Activated T-helper 17 cell treated with anti-CD3 and anti-CD28 coated beads, Interleukin-2, amount 50 U/mL, for 72 hours (primary cell): Measurements from ENCODE around the gene GPR153. TPM values are rescaled to one million over a fixed set of nuclear protein-coding genes. Genes with fewer than 3 reads are reported as not detected.

Experiments used
- ATAC-seq: fragments of 150-1000 bp; cut with Tn5 transposase; replicated peaks from 2 replicates; pipeline ENCODE4 v1.10.0; 2021; ENCODE audit warnings: mild to moderate bottlenecking, moderate library complexity
- H3K27ac Mint-ChIP-seq: one replicate; pipeline ENCODE4 v1.8.0; 2022; ENCODE audit warnings: mixed read lengths
- H3K27me3 Mint-ChIP-seq: one replicate; pipeline ENCODE4 v1.8.0; 2022; ENCODE audit warnings: mixed read lengths
- H3K36me3 Mint-ChIP-seq: one replicate; pipeline ENCODE4 v1.8.0; 2022; ENCODE audit warnings: low read depth, mild to moderate bottlenecking, mixed read lengths
- H3K4me1 Mint-ChIP-seq: one replicate; pipeline ENCODE4 v1.8.0; 2022; ENCODE audit warnings: mixed read lengths
- H3K4me3 Mint-ChIP-seq: one replicate; pipeline ENCODE4 v1.8.0; 2022; ENCODE audit warnings: mild to moderate bottlenecking, mixed read lengths
- H3K9me3 Mint-ChIP-seq: one replicate; pipeline ENCODE4 v1.8.0; 2022; ENCODE audit warnings: mixed read lengths
- total RNA-seq, 2 donors: library from RNA; stranded (reverse); gene quantifications; one replicate each; pipeline ENCODE4 v1.2.3, GENCODE V29; 2022

GPR153 gene
- total RNA-seq, 2 donors from 2014 or later, result 0.39 to 0.40 TPM

GRCh38 chr1:6243053-6243834 lies 17.7 kb downstream of the GPR153 start:
- ATAC-seq, result no peak
- peaks cover 6% of the 10 kb centered on the region for H3K36me3 Mint-ChIP-seq
- H3K4me3 Mint-ChIP-seq, result no peak overlapping the region
- H3K27me3 Mint-ChIP-seq, result peaks cover 31% of the 10 kb centered on the region
- H3K4me1 Mint-ChIP-seq, result peaks cover 9% of the 10 kb centered on the region
- H3K9me3 Mint-ChIP-seq, result no peaks in the 10 kb centered on the region
- H3K27ac Mint-ChIP-seq, result no peak overlapping the region

- Mint-ChIP-seq H3K4me3 (peak overlapping the region; percentile 25), H3K9me3 (no peaks in the 10 kb centered on the region), H3K27me3 (peaks cover 27% of the 10 kb centered on the region), H3K27ac (no peak overlapping the region), H3K36me3 (peaks cover 6% of the 10 kb centered on the region), H3K4me1 (peaks cover 9% of the 10 kb centered on the region)
- ATAC-seq, result no peak
These were observed 18.8 kb downstream of the GPR153 start for GRCh38 chr1:6241887-6242740.

- no peaks in the 10 kb centered on the region for H3K36me3 Mint-ChIP-seq
- ATAC-seq, result no peak
- H3K4me3 Mint-ChIP-seq, result peak overlapping the region; percentile 25
- no peaks in the 10 kb centered on the region for H3K9me3 Mint-ChIP-seq
- H3K27me3 Mint-ChIP-seq, result peaks cover 21% of the 10 kb centered on the region
- peaks cover 4% of the 10 kb centered on the region for H3K4me1 Mint-ChIP-seq
- H3K27ac Mint-ChIP-seq, result no peak overlapping the region
These were observed 19.6 kb downstream of the GPR153 start for GRCh38 chr1:6241107-6241886.

- Mint-ChIP-seq H3K27me3 (peaks cover 21% of the 10 kb centered on the region), H3K27ac (no peak overlapping the region), H3K4me1 (peaks cover 4% of the 10 kb centered on the region), H3K36me3 (no peaks in the 10 kb centered on the region), H3K9me3 (no peaks in the 10 kb centered on the region), H3K4me3 (no peak overlapping the region)
- ATAC-seq, result no peak
These were observed 20.7 kb downstream of the GPR153 start for GRCh38 chr1:6239950-6240768.

GRCh38 chr1:6239213-6239752 lies 21.6 kb downstream of the GPR153 start:
- Mint-ChIP-seq H3K27ac (no peak overlapping the region), H3K36me3 (peaks cover 8% of the 10 kb centered on the region), H3K9me3 (no peaks in the 10 kb centered on the region), H3K4me1 (peaks cover 5% of the 10 kb centered on the region), H3K4me3 (no peak overlapping the region), H3K27me3 (peaks cover 21% of the 10 kb centered on the region)
- no peak for ATAC-seq

- Mint-ChIP-seq H3K27me3 (peaks cover 19% of the 10 kb centered on the region), H3K27ac (no peak overlapping the region), H3K9me3 (no peaks in the 10 kb centered on the region), H3K4me1 (peaks cover 9% of the 10 kb centered on the region), H3K36me3 (peaks cover 30% of the 10 kb centered on the region), H3K4me3 (peak overlapping the region; percentile 64)
- no peak for ATAC-seq
These were observed 23.8 kb downstream of the GPR153 start for GRCh38 chr1:6237093-6237492.

GRCh38 chr1:6235296-6235677 lies 25.6 kb downstream of the GPR153 start:
- peak overlapping the region; percentile 73 for H3K27ac Mint-ChIP-seq
- H3K27me3 Mint-ChIP-seq, result peaks cover 11% of the 10 kb centered on the region
- peaks cover 48% of the 10 kb centered on the region for H3K36me3 Mint-ChIP-seq
- H3K9me3 Mint-ChIP-seq, result no peaks in the 10 kb centered on the region
- ATAC-seq, result peak; percentile 9
- peaks cover 5% of the 10 kb centered on the region for H3K4me1 Mint-ChIP-seq
- peak overlapping the region; percentile 86 for H3K4me3 Mint-ChIP-seq

GRCh38 chr1:6234502-6235295 lies 26.2 kb downstream of the GPR153 start:
- Mint-ChIP-seq H3K9me3 (no peaks in the 10 kb centered on the region), H3K27ac (peak overlapping the region; percentile 73), H3K36me3 (peaks cover 54% of the 10 kb centered on the region), H3K27me3 (peaks cover 7% of the 10 kb centered on the region), H3K4me3 (peak overlapping the region; percentile 86), H3K4me1 (peaks cover 5% of the 10 kb centered on the region)
- no peak for ATAC-seq

- H3K27me3 Mint-ChIP-seq, result no peaks in the 10 kb centered on the region
- no peak overlapping the region for H3K4me3 Mint-ChIP-seq
These were observed 27.5 kb downstream of the GPR153 start for GRCh38 chr1:6233376-6233775.

GRCh38 chr1:6225651-6226050 lies 35.2 kb downstream of the GPR153 start:
- Mint-ChIP-seq H3K27me3 (no peaks in the 10 kb centered on the region), H3K4me3 (no peak overlapping the region), H3K4me1 (no peaks in the 10 kb centered on the region), H3K9me3 (no peaks in the 10 kb centered on the region), H3K36me3 (peaks cover 93% of the 10 kb centered on the region), H3K27ac (no peak overlapping the region)
- ATAC-seq, result no peak

More at GRCh38 chr1:6233376-6233775, 27.5 kb downstream of the GPR153 start:
- no peak overlapping the region for H3K27ac Mint-ChIP-seq
- no peak for ATAC-seq
- no peaks in the 10 kb centered on the region for H3K9me3 Mint-ChIP-seq
- H3K36me3 Mint-ChIP-seq, result peaks cover 66% of the 10 kb centered on the region
- H3K4me1 Mint-ChIP-seq, result peaks cover 5% of the 10 kb centered on the region

GRCh38 chr1:6224718-6225117 lies 36.2 kb downstream of the GPR153 start:
- H3K9me3 Mint-ChIP-seq, result no peaks in the 10 kb centered on the region
- H3K27me3 Mint-ChIP-seq, result no peaks in the 10 kb centered on the region
- peaks cover 87% of the 10 kb centered on the region for H3K36me3 Mint-ChIP-seq
- H3K27ac Mint-ChIP-seq, result no peak overlapping the region
- no peak for ATAC-seq
- H3K4me1 Mint-ChIP-seq, result no peaks in the 10 kb centered on the region
- no peak overlapping the region for H3K4me3 Mint-ChIP-seq

- Mint-ChIP-seq H3K27ac (no peak overlapping the region), H3K4me1 (no peaks in the 10 kb centered on the region)
These were observed 37.3 kb downstream of the GPR153 start for GRCh38 chr1:6223617-6224016.

GRCh38 chr1:6222636-6223035 lies 38.3 kb downstream of the GPR153 start:
- no peak for ATAC-seq
- no peaks in the 10 kb centered on the region for H3K4me1 Mint-ChIP-seq
- H3K9me3 Mint-ChIP-seq, result no peaks in the 10 kb centered on the region
- no peak overlapping the region for H3K27ac Mint-ChIP-seq
- no peak overlapping the region for H3K4me3 Mint-ChIP-seq
- peaks cover 69% of the 10 kb centered on the region for H3K36me3 Mint-ChIP-seq
- no peaks in the 10 kb centered on the region for H3K27me3 Mint-ChIP-seq

More at GRCh38 chr1:6223617-6224016, 37.3 kb downstream of the GPR153 start:
- Mint-ChIP-seq H3K4me3 (no peak overlapping the region), H3K27me3 (no peaks in the 10 kb centered on the region), H3K9me3 (no peaks in the 10 kb centered on the region), H3K36me3 (peaks cover 76% of the 10 kb centered on the region)
- ATAC-seq, result no peak
